GM12878 (cell line): ENCODE data around the gene USP2.

Experiments
- ATF3 ChIP-seq: IDR thresholded peaks from 2 replicates; pipeline ENCODE4 v1.6.1; 2011; ENCODE audit warnings: low read depth, mild to moderate bottlenecking, low read length, moderate library complexity, borderline replicate concordance; ENCODE audit errors: extremely low read depth
- CHD4 ChIP-seq: fragments of 200-600 bp; sonication (generic); IDR thresholded peaks from 2 replicates; pipeline ENCODE4 v1.6.1; 2016; ENCODE audit warnings: mild to moderate bottlenecking
- CTCF ChIP-seq, 3 experiments: IDR thresholded peaks in 2 of 3; conservative IDR thresholded peaks in 1 of 3; 2 replicates each; pipeline ENCODE4 v1.5.1; 2011; ENCODE audit warnings: low read depth in 3 of 3, low read length in 3 of 3, mild to moderate bottlenecking in 3 of 3, control low read depth in 2 of 3, moderate library complexity in 2 of 3, inconsistent platforms in 1 of 3, mixed read lengths in 1 of 3; ENCODE audit not compliant: control insufficient read depth in 2 of 3, insufficient read depth in 1 of 3; ENCODE audit errors: extremely low read depth in 1 of 3
- E4F1 ChIP-seq: fragments of 450-650 bp; IDR thresholded peaks from 2 replicates; pipeline ENCODE4 v1.6.1; 2018; ENCODE audit warnings: borderline replicate concordance, mild to moderate bottlenecking; ENCODE audit not compliant: partially characterized antibody
- PKNOX1 ChIP-seq: fragments of 450-650 bp; IDR thresholded peaks from 2 replicates; pipeline ENCODE4 v1.6.1; 2016; ENCODE audit warnings: mild to moderate bottlenecking
- POLR2A ChIP-seq: IDR thresholded peaks from 2 replicates; pipeline ENCODE4 v1.6.1; 2011; ENCODE audit warnings: low read depth, mild to moderate bottlenecking, low read length
- POLR2AphosphoS5 ChIP-seq: IDR thresholded peaks from 2 replicates; pipeline ENCODE4 v1.6.1; 2011; ENCODE audit warnings: mild to moderate bottlenecking, low read length, inconsistent platforms
- REST ChIP-seq: IDR thresholded peaks from 2 replicates; pipeline ENCODE4 v1.6.1; 2012; ENCODE audit warnings: mild to moderate bottlenecking, low read depth, low read length
- SREBF1 ChIP-seq: IDR thresholded peaks from 2 replicates; pipeline ENCODE4 v1.6.1; 2012; ENCODE audit warnings: mild to moderate bottlenecking, low read length
- TCF7 ChIP-seq: IDR thresholded peaks from 2 replicates; pipeline ENCODE4 v1.6.1; 2014; ENCODE audit warnings: antibody characterized with exemption, borderline replicate concordance
- YY1 ChIP-seq: IDR thresholded peaks from 2 replicates; pipeline ENCODE4 v1.6.1; 2011; ENCODE audit warnings: low read depth, mild to moderate bottlenecking, low read length
- ZNF274 ChIP-seq: IDR thresholded peaks from one replicate; pipeline ENCODE4 v1.8.0; 2011; ENCODE audit not compliant: insufficient read length, insufficient read depth
- ZNF592 ChIP-seq: fragments of 450-650 bp; IDR thresholded peaks from 2 replicates; pipeline ENCODE4 v1.6.1; 2017; ENCODE audit warnings: mild to moderate bottlenecking, moderate library complexity

- TF ChIP-seq POLR2A: no peak
- TF ChIP-seq ZNF274: no peak
- no peak for TF ChIP-seq CTCF (IDR thresholded peaks at IDR 0.05 in 2 of 3, conservative IDR thresholded peaks at IDR 0.05 in 1 of 3; ENCODE audit: control insufficient read depth in 2 of 3, extremely low read depth in 1 of 3, insufficient read depth in 1 of 3, low read depth in 3 of 3, low read length in 3 of 3)
- no peak for TF ChIP-seq YY1
- no peak for TF ChIP-seq REST
- no peak for TF ChIP-seq ZNF592
- no peak for TF ChIP-seq SREBF1
- TF ChIP-seq TCF7: no peak
- TF ChIP-seq E4F1: no peak
- no peak for TF ChIP-seq PKNOX1
- TF ChIP-seq ATF3: no peak
- no peak for TF ChIP-seq POLR2AphosphoS5
- TF ChIP-seq CHD4: no peak
Measured at GRCh38 chr11:119336744-119337469, 44.6 kb downstream of the USP2 start.
